HG02840 (cell line): Measurements from ENCODE around the gene TTC28.

ENCODE experiments used
- ATAC-seq: cut with Tn5 transposase; IDR thresholded peaks from one replicate; pipeline ENCODE4 v1.9.1; 2021; ENCODE audit warnings: mild to moderate bottlenecking, moderate library complexity, moderate number of reproducible peaks; ENCODE audit not compliant: unreplicated experiment, low FRiP score

TTC28 gene

GRCh38 chr22:28129319-28129962, 550.2 kb downstream of the TTC28 start:
- ATAC-seq = no peak

- ATAC-seq = no peak
These were observed 550.8 kb downstream of the TTC28 start for GRCh38 chr22:28128827-28129226.

GRCh38 chr22:28125799-28126198, 553.8 kb downstream of the TTC28 start:
- no peak for ATAC-seq

DNA sequence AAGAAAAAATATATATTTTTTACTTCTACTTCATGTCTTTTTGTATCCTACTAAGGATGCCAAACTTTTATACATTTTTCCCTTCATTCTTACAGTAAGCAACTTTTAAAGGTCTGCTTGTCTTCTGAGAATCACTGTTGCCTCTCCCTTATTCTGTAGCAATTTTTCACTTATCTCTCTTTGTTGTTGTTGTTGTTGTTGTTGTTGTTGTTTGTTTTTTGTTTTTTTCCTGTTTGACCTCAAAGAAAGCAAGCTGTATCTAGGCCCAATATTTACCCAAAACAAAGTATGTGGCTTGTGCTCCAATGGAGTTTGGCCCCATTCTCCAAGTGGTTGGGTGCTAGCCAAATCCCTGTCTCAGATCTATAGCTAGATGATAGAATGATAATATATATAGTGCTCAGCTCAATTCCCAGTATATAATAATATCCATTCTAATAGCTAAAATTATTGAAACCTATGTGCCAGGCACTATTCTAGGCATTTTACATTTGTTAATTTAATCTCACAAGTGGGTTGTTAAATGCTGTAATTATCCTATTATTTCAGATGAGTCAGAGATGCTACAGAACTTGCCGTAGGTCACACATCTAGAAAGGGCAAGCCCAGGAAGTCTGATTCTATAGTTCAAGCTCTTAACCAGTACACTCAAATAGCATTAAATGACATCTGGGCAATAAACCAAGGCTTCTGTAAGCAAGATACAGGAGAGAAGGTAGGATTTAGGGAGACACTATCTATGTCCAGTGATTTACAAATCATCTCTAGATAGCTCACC, 555.5 kb downstream of the TTC28 start:
- ATAC-seq = no peak

- ATAC-seq = no peak
These were observed 558.7 kb downstream of the TTC28 start for GRCh38 chr22:28120691-28121592.

DNA sequence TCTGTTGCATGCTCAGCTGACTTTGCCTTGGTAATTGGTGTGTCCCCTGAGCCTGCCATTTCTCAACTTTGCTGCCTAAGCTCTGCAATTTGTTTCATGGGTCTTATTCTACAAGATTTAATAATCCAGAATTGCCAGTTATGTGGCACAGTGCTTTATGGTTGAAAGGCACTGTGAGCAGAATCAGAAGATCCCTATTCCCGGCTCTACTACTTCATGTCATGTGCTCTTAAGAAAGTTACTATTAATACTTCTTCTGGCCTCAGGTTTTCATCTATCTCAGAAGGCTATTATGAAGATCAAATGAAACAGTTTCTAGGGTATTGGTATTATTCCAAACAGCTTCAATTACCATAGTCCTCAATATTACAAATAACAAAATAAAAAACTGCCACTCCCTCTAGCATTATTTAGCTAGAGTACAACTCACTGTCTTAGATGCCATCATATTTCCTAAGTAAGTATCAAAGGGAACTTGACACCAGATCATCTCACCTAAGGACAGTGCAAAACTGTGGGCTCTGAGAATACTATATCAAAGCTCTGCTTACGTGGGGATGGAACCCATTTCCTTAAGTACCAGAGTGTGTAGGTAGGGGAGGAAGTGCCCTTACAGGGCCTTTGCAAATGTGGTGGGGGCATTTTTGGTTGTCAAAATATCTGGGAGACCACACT, 560.5 kb downstream of the TTC28 start:
- no peak for ATAC-seq

GRCh38 chr22:28116219-28116673, 563.4 kb downstream of the TTC28 start:
- no peak for ATAC-seq

GRCh38 chr22:28115426-28115825, 564.2 kb downstream of the TTC28 start:
- no peak for ATAC-seq

DNA sequence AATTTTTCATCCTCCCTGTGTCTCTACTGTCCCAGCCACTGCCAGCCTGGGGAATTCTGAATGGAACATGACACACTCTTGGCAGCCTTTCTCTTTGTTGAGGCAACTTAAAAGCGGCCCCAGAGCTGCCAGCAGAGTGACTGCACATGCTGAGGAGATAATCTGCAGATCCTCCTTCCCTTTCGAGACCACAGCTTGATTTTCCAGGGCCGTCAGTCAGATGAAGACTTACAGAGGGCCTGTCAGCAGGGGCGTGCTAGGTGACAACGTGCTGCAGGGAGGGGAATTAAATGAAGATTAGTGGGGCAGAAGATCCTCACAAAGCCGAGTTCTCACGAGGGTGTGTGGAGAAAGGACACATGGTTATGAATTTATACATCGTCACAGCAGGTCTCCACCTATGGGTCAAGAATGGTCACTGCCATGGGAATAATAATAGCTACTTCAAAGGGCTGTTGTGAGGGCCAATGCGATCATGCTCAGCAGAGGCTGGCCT, 567.0 kb downstream of the TTC28 start:
- ATAC-seq = no peak

- no peak for ATAC-seq
These were observed 567.5 kb downstream of the TTC28 start for GRCh38 chr22:28112190-28112544.

DNA sequence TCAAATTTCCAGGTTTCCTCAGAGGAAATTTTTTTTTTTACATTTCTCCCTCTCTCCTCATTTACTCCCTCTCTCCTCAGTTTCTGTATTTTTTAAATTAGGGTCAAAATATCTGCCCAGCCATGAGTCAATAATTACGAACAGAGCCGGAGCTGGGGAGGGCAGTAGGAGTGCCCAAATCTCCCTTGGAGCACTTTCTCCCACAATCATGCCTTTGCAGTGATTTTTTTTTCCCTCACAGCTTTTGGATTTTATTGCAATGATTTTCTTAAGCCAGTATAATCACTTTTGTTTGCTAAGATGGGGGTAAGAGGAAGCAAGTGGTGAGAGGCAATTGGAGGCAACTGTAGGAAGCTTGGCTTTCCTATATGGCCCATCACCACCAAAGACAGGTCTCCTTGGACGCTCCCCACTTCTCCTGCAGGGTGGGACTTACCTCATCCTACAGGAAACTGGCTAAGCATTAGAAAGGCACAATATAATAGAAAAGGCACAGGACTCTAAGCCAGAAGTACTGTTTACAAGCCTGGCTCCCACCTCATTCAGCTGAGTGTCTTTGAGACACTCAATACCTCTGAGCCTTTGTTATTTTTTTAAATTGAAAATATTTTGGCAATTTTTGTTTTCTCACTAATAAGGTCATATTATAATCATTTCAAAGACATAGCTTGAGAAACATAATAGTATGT, 568.0 kb downstream of the TTC28 start:
- ATAC-seq = no peak

DNA sequence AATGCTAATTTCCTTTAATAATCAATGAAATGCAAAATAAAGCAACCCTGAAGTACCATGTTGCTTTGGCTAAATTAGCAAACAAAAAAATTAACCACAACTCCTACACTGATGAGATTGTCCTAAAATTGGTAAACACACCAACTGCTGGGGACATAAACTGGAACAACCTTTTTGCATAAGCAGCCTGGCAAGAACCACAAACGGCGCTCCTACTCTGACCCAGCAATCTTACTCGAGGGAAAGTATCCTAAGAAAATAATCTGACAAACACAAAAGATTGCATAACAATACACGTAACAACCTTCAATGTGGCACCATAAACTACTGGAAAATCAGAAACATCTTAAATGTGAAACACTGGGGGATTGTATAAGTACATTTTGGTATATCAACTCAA, 570.8 kb downstream of the TTC28 start:
- no peak for ATAC-seq

DNA sequence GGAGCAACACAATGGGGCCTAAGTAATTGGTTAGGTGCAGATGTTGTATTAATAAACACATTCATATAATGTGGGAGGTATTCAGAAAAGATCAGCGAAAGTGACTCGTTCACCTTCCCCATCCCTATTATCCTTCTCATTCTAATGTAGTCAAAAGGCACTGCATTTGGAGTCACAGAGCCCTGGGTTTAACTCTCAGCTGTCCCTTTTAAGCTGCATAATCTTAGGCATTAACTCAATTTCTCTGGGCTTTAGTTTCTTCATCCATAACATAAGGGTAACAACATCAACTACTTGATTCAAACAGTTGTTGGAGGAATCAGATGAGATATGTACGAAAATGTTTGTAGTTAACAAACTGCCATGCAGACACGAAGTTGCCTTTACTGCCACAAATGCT, 573.0 kb downstream of the TTC28 start:
- no peak for ATAC-seq

DNA sequence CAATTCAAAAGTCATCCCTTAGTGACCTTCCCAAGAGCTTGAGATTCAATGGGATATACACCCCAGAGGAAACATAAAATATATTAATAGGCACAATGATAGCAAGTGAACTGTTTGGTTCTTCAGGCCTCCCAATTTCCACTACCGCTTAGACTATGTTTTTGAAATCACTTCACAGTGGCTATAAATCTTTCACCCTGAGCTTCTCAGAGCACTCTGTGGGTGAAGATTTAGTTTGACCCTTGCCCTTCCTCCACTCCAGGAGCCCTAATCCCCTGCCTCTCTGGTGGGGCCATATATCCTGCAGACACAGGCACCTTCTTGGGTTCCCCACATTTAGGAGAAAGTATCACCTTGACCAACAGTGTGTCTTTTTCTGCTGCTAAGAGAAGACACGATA, 573.7 kb downstream of the TTC28 start:
- ATAC-seq = no peak

GRCh38 chr22:28105413-28105812, 574.2 kb downstream of the TTC28 start:
- no peak for ATAC-seq

- no peak for ATAC-seq
These were observed 576.0 kb downstream of the TTC28 start for GRCh38 chr22:28103596-28103995.

GRCh38 chr22:28102151-28102812, 577.4 kb downstream of the TTC28 start:
- ATAC-seq = no peak

DNA sequence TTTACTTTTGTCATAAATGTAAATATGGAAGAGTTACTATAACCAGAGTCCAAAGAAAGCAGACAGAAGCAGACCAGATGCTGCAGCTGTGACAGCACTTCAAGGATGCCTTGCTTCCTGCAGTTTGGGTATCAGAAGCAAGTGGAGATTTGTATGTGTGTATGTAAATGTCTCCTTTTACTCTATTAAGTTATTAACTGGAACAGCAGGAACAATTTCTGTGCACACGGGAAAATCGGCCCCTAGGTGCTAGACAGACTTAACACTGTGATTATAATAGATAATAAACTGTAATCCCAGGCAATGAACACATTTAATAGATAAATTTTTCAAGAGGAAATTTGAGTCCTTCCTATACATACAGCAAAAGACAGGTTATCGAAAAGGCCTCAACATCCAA, 582.0 kb downstream of the TTC28 start:
- ATAC-seq = no peak

- ATAC-seq = no peak
These were observed 583.5 kb downstream of the TTC28 start for GRCh38 chr22:28096161-28096560.
